ENCODE measurements around the gene MRPL17. TPM values are rescaled to one million over a fixed set of nuclear protein-coding genes. Genes with fewer than 3 reads are reported as not detected.
A peak's percentile ranks its signal among the peaks of the same experiment; 100 is the strongest.

The MRPL17 gene
- total and polyA plus RNA-seq, 7 donors, result 18.3 to 97.5 (median 23.4) TPM

DNA sequence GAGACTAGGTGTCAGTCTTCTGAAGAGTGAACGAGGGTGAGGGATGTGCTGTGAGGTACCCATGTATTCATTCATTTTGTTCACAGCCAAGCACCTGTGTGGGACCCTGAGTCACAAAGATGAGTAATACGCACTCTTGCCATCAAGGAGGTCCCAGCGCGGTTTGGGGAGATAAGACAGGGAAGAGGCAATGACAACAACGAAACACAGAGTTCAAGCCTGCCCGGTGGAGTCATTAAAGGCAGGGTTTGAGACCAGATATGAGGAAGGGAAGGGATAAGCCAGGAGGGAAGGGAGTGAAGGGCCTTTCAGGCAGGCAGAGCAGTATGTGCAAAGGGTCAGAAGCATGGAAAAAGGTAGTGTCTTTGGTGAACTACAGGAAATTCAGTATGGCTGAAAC, 32.2 kb downstream of the MRPL17 start:
- Histone ChIP-seq H3K27ac (peak overlapping the region in 1 of 4 donors; percentile 73), H3K27me3 (no peaks in the 10 kb centered on the region), H3K4me1 (peaks cover 0 to 67% (median 50%) of the 10 kb centered on the region in 4 donors), H3K9me3 (no peaks in the 10 kb centered on the region), H3K36me3 (no peaks in the 10 kb centered on the region), H3K4me3 (no peak overlapping the region)
- TF ChIP-seq, protein P1, sequence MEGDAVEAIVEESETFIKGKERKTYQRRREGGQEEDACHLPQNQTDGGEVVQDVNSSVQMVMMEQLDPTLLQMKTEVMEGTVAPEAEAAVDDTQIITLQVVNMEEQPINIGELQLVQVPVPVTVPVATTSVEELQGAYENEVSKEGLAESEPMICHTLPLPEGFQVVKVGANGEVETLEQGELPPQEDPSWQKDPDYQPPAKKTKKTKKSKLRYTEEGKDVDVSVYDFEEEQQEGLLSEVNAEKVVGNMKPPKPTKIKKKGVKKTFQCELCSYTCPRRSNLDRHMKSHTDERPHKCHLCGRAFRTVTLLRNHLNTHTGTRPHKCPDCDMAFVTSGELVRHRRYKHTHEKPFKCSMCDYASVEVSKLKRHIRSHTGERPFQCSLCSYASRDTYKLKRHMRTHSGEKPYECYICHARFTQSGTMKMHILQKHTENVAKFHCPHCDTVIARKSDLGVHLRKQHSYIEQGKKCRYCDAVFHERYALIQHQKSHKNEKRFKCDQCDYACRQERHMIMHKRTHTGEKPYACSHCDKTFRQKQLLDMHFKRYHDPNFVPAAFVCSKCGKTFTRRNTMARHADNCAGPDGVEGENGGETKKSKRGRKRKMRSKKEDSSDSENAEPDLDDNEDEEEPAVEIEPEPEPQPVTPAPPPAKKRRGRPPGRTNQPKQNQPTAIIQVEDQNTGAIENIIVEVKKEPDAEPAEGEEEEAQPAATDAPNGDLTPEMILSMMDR (IDR thresholded peaks at IDR 0.05), result no peak
- TF ChIP-seq EP300 (IDR thresholded peaks at IDR 0.05), result no peak
- no peak for TF ChIP-seq POLR2A (IDR thresholded peaks at IDR 0.05)
- TF ChIP-seq POLR2AphosphoS5 (IDR thresholded peaks at IDR 0.05), result no peak
- WGBS, 2 donors, result 60 to 79% methylated on average over 6 of the region's 6 CpGs
- no peak for DNase-seq
- intact Hi-C loops (cut with DNase I), result no loop called here

DNA sequence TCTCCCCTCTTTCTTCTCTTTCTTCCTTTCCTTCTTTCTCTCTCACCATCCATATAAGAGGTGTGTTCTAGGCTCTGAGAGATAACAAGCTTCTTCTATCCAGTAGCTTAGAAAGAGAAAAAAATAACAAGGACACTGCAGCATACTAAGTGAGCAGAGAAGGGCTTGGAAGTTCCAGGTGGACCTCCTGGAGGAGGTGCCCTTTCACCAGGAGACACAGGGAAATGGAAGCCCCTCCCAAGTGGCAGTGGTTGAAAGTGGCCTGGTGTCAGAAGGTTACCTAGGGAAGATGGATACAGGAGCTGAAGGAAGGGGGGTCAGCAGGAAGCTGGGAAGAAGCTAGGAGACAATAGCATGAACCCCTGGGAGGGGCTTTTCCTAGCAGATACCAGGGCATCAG, 33.0 kb downstream of the MRPL17 start:
- no peak for TF ChIP-seq POLR2AphosphoS5 (IDR thresholded peaks at IDR 0.05)
- TF ChIP-seq, protein P1 (IDR thresholded peaks at IDR 0.05), result no peak
- no peak for TF ChIP-seq POLR2A (IDR thresholded peaks at IDR 0.05)
- TF ChIP-seq EP300 (IDR thresholded peaks at IDR 0.05), result no peak
- H3K27me3 ChIP-seq, result no peaks in the 10 kb centered on the region
- H3K4me3 ChIP-seq, result no peak overlapping the region
- DNase-seq, result no peak
- H3K27ac ChIP-seq, result peak overlapping the region in 1 of 4 donors; percentile 73
- intact Hi-C loops (cut with DNase I), result no loop called here
- H3K36me3 ChIP-seq, result peaks cover 0 to 7% (median 2%) of the 10 kb centered on the region in 4 donors
- H3K4me1 ChIP-seq, result peaks cover 0 to 69% (median 56%) of the 10 kb centered on the region in 4 donors
- H3K9me3 ChIP-seq, result no peaks in the 10 kb centered on the region

DNA sequence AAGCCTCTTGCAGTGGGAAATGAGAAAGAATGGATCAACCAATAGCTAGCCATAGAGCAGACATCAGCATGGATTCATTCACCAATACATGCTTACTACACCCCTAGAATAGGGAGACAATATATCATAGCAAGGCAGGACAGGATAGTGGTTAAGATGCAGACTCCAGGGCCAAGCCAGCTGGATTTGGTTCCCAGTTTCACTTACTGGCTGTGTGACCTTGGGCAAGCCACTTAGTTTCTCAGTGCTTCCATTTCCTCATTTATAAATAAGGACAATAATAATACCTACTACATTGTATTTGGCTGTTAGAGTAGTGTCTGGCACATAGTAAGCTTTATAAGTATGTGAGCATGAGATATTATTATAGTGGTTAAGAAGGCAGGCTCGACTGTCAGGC, 34.6 kb downstream of the MRPL17 start:
- Histone ChIP-seq H3K4me3 (no peak overlapping the region), H3K36me3 (peaks cover 0 to 10% (median 5%) of the 10 kb centered on the region in 4 donors), H3K9me3 (no peaks in the 10 kb centered on the region), H3K27me3 (no peaks in the 10 kb centered on the region), H3K4me1 (peaks cover 0 to 53% (median 45%) of the 10 kb centered on the region in 4 donors), H3K27ac (peak overlapping the region in 3 of 4 donors; percentile 70 to 73 (median 73))
- 62 to 67% methylated on average over 1 of the region's 1 CpG for WGBS, 2 donors
- intact Hi-C loops (cut with DNase I), result no loop called here
- DNase-seq, result peak; percentile 61
- no peak for TF ChIP-seq EP300 (IDR thresholded peaks at IDR 0.05)
- TF ChIP-seq, protein P1 (IDR thresholded peaks at IDR 0.05), result no peak
- no peak for TF ChIP-seq POLR2AphosphoS5 (IDR thresholded peaks at IDR 0.05)
- no peak for TF ChIP-seq POLR2A (IDR thresholded peaks at IDR 0.05)

DNA sequence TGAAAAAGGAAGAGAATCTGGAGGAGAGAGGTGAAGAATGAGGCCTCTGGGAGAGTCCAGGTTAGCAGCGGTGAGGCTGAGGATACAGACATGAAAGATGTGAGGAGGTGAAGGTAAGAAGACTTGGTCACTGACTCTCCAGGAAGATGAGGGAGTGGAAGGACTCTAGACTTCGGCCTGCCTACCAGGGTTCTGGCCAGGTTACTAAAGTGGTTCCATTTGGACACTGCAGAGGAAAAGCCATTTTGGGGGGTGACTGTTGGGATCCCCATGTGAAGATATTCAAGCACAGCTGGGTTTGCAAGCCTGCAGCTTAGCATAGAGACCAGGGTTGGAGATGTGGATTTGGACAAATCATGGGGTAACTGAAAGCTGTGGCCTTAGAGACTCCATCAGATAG, 35.3 kb downstream of the MRPL17 start:
- WGBS, 2 donors, result 95% methylated on average over 2 of the region's 2 CpGs
- Histone ChIP-seq H3K9me3 (no peaks in the 10 kb centered on the region), H3K27ac (peak overlapping the region; percentile 70 to 73 (median 72)), H3K36me3 (peaks cover 0 to 10% (median 5%) of the 10 kb centered on the region in 4 donors), H3K4me1 (peaks cover 0 to 47% (median 43%) of the 10 kb centered on the region in 4 donors), H3K27me3 (no peaks in the 10 kb centered on the region), H3K4me3 (no peak overlapping the region)
- TF ChIP-seq EP300 (IDR thresholded peaks at IDR 0.05) (no peak), POLR2AphosphoS5 (IDR thresholded peaks at IDR 0.05) (no peak), POLR2A (IDR thresholded peaks at IDR 0.05) (no peak)
- TF ChIP-seq, protein P1 (IDR thresholded peaks at IDR 0.05), result no peak
- DNase-seq, result peak; percentile 54
- intact Hi-C loops (cut with DNase I), result no loop called here

All from sigmoid colon (tissue), 7 donors.